SHP77 (cell line): ENCODE results near the gene IFT81.
A peak's percentile ranks its signal among the peaks of the same experiment; 100 is the strongest.
"Not testable (repeated sequence)": the region's sequence is repeated elsewhere in the genome, so short reads cannot be mapped to it uniquely, and the experiment has no call there.

ENCODE experiments used
- DNase-seq, 2 experiments: peaks; one replicate each; lab custom pipeline; 2025; lab: John Stamatoyannopoulos, UW

Gene IFT81

DNA sequence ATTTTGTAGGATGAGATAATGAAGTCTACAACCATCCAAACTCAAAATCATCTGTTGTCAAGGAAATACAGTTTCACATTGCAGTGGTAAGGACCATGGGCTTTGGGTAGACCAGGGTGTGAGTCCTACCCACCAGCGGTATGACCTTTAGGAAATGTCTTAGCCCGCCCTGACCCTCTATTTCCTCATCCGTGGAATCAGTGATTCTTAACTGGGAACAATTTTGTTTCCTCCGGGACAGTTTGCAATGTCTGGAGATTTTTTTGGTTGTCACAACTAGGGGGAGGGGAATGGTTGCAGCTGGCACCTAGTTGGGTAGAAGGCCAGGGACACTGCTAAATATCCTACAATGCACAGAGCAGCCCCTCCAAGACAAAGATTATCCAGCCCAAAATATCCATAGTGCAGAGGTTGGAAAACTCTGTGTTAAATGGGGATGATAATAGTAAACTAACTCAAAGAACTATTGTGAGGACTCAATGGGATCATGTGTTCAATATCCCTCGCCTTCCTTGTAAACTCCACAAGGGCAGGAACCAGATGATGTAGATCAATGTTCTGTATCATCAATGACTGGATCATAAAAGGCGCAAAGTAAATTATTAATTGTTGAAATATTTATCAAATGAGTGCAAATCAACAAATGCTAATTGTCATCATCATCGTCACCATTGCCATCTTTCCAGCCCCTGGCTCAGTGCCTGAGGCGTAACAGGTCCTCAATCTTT, 15.7 kb upstream of the IFT81 start:
- no peak for DNase-seq

GRCh38 chr12:110109037-110109836, 14.9 kb upstream of the IFT81 start:
- DNase-seq = peak in 1 of 2 experiments; percentile 2

DNA sequence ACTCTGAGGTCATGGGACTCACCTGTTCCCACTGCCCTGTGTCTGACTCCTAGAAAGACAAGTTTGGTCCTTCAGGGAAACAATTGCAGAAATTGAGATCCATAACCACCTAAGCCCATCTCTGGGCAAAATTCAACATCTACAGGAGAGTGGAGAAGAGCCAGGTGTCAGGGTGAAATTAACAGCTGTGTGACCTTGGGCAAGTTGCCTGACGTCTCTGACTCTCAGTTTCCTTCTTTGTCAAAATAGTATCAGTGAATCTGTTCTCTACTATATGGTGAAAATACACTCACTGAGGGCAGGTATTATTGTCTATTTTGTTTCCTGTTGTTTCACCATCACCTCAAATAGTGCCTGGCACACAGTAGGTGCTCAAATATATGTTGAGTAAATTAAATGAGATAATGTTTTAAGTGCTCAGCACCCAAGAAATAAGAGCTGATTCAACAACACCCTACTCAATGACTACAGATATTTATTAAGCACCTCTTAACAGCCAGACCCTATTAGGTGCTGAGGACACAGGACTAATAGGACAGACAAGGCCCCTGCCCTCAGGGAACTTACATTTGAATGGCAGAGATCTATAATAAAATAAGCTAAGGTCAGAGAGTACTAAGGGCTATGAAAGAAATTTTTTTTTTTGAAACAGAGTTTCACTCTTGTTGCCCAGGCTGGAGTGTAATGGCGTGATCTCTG, 14.2 kb upstream of the IFT81 start:
- no peak for DNase-seq

DNA sequence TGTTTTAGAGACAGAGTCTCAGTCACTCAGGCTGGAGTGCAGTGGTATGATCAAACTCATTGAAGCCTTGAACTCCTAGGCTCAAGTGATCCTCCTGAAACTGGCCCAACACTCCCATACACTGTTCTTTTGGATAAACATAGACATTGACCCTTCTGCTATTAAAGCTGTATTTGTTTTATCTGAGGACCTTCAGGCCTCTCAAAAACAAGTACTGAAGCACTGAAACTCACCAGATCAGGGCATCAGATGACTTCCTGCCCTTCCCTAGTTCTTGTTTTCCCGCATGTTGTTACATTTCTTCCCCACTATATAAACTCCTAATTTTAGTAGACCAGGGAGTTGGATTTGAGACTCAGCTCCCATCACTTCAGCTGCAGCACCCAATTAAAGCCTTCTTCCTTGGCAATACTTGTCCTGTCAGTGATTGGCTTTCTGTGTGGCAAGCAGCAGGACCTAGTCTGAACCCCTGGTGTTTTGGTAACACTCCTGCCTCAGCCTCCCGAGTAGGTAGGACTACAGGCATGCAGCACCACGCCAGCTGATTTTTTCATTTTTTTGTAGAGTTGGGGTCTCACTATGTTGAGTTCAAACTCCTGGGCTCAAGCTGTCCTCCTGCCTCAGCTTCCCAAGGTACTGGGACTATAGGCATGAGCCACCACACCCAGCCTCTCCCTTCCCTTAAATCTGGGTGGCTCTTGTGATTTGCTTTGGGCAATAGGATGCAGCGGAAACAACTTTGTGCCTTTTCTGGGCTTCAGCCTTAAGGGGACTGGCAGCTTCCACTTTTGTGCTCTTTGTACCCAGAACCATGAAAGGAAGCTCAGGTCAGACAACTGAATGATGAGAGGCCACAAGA, 12.5 kb upstream of the IFT81 start:
- no peak for DNase-seq

DNA sequence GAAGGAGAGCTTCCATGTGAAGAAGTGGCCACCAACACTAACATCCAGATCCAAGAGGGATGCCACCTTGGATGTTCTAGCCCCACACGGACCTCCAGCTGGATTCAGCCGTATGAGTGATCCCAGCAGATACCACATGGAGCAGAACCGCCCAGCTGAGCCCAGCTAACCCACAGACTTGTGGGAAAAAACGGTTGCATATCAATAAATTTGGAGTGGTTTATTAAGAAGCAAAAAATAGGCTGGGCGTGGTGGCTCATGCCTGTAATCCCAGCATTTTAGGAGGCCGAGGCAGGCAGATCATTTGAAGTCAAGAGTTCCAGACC, 11.9 kb upstream of the IFT81 start:
- DNase-seq = no peak

GRCh38 chr12:110114528-110114937, 9.6 kb upstream of the IFT81 start:
- no peak for DNase-seq

GRCh38 chr12:110115675-110116074, 8.5 kb upstream of the IFT81 start:
- no peak for DNase-seq

DNA sequence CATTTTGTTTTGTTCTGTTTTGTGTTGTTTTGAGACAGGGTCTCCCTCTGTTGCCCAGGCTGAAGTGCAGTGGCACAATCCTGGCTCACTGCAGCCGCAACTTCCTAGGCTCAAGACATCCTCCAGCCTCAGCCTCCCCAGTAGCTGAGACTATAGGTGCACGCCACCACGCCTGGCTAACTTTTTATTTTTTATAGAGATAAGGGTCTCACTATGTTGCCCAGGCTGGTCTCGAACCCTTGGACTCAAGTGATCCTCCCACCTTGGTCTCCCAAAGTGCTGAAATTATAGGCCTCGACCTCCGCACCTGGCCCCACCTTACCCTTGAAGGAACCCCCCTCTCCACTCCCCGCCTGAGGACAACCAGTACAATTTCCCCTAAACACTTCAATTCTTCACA, 7.5 kb upstream of the IFT81 start:
- DNase-seq = no peak

GRCh38 chr12:110117210-110117609, 6.9 kb upstream of the IFT81 start:
- not testable (repeated sequence) for DNase-seq

DNA sequence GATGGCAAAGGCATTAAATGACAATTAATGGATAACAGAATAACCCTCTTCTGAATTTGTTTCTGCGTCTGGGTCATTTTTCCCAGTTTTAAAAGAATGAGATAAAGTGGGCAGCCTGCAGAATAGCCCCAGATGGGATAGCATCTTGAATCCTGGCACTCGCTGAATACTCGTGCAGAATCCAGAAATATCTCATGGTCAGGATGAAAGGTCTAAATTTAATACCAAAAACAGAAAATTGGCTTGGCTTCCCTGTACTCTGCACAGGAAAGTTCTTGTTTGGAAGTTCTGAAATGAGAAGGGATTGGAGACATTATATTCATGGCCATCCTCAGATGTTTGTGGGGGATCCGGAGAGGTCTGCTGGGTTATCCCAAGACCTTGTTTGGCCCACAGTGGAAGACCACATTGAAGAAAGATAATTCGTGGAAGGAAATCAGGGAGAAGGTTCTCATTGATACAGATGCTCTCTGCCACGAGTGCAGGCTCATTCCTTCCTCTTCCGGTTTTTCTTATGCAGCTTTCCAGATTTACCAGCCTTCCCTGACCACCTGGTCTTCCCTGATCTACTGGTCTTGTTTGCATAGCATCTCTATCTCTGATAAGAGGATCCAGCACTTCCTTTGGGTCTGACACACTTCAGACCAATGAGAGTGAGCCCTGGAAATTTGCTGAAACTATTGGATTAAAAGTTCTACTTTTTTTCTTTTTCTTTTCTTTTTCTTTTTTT, 6.0 kb upstream of the IFT81 start:
- no peak for DNase-seq

- no peak for DNase-seq
Observed at GRCh38 chr12:110122929-110123328, 1.2 kb upstream of the IFT81 start.

- no peak for DNase-seq
Observed at GRCh38 chr12:110123919-110124268, 263 bp upstream of the IFT81 start.

GRCh38 chr12:110126557-110126956, 2.4 kb downstream of the IFT81 start:
- DNase-seq = no peak

GRCh38 chr12:110134691-110135411, 10.7 kb downstream of the IFT81 start:
- DNase-seq = no peak

- no peak for DNase-seq
Observed at GRCh38 chr12:110135806-110136205, 11.6 kb downstream of the IFT81 start.

GRCh38 chr12:110137786-110138185, 13.6 kb downstream of the IFT81 start:
- no peak for DNase-seq

GRCh38 chr12:110141389-110141788, 17.2 kb downstream of the IFT81 start:
- no peak for DNase-seq

GRCh38 chr12:110146986-110147385, 22.8 kb downstream of the IFT81 start:
- no peak for DNase-seq

DNA sequence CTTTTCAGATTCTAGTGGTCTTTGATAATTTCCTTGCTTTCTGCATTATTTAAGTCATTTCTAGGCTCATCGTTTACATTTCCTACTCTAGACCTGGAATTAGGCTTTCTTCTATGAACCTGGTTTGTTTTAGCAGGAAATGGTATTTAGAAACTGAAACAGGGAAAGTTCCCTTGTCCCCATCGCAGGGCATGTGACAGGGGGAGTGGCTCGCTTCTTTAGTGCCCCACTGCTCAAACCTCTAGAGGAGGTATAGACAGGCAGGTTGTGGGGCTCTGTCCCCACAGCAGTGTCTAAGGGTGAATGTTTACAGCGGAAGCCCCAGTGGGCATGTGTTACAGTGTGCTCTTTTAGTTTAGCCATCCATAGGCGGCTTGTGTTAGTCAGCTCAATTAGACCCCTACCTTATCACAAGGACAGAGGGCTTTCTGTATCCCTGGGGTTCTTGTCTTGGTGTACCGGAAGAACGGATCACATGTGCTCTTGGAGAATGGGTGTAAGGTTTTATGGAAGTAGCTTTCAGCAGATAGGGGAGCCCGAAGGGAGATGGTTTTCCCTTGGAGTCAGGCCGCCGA, 25.0 kb downstream of the IFT81 start:
- no peak for DNase-seq

DNA sequence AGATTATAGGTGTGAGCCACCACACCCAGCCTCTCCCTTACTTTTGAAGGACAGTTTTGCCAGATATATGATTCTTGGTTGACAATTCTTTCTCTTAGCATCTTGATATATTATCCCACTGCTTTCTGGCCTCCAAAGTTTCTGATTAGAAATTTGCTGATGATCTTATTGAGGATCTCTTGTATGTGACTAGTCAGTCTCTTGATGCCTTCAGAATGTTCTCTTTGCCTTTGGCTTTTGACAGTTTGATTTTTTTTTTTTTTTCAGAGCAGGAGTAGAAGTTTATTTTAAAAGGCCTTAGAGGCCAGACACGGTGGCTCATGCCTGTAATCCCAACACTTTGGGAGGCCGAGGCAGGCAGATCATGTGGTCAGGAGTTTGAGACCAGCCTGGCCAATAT, 32.6 kb downstream of the IFT81 start:
- no peak for DNase-seq
